Vagina (tissue), 2 donors: ENCODE results near the gene MMD2. TPM values are rescaled to one million over a fixed set of nuclear protein-coding genes. Genes with fewer than 3 reads are reported as not detected.

ENCODE experiments used
- DNase-seq, 2 donors: peaks; one replicate each; pipeline ENCODE4 v3.0.0-alpha.2; 2017; ENCODE audit errors: extremely low spot score in 2 of 2
- H3K27ac ChIP-seq: fragments of 200-600 bp; sonication (generic); one replicate; pipeline ENCODE4 v1.5.1; 2019
- H3K27me3 ChIP-seq: fragments of 200-600 bp; sonication (generic); one replicate; pipeline ENCODE4 v1.5.1; 2019
- H3K36me3 ChIP-seq, 2 donors: fragments of 200-600 bp; sonication (generic); one replicate each; pipeline ENCODE4 v1.5.1; 2017 to 2019
- H3K4me1 ChIP-seq: fragments of 200-600 bp; sonication (generic); one replicate; pipeline ENCODE4 v1.5.1; 2019
- H3K4me3 ChIP-seq, 2 donors: fragments of 200-600 bp; sonication (generic); 1 replicate in 1 of 2; 2 replicates in 1 of 2; pipeline ENCODE4 v1.5.1; 2016 to 2019
- H3K9me3 ChIP-seq: fragments of 200-600 bp; sonication (generic); one replicate; pipeline ENCODE4 v1.5.1; 2019
- CTCF ChIP-seq, 3 experiments: fragments of 450-650 bp in 2 of 3; fragments of 200-600 bp in 1 of 3; sonication (generic) in 1 of 3; IDR thresholded peaks; one replicate each; pipeline ENCODE4 v1.5.1; 2017 to 2019; ENCODE audit warnings: antibody characterized with exemption in 3 of 3, mild to moderate bottlenecking in 2 of 3, moderate library complexity in 2 of 3
- POLR2A ChIP-seq, 2 donors: fragments of 450-650 bp; IDR thresholded peaks; one replicate each; pipeline ENCODE4 v1.6.1; 2017; ENCODE audit warnings: antibody characterized with exemption in 2 of 2, mild to moderate bottlenecking in 2 of 2, moderate library complexity in 2 of 2
- POLR2AphosphoS5 ChIP-seq, 2 donors: sonication (generic); formaldehyde crosslinking; IDR thresholded peaks; one replicate each; pipeline ENCODE4 v1.9.0; 2017; ENCODE audit warnings: antibody characterized with exemption in 2 of 2, mild to moderate bottlenecking in 2 of 2, low read depth in 1 of 2; ENCODE audit not compliant: insufficient read depth in 1 of 2
- intact Hi-C: fragments of 100-400 bp; cut with DNase I; formaldehyde crosslinking; loops from one replicate; pipeline ENCODE4 v1.15.1; 2023
- total RNA-seq: library from RNA; depleted of rRNA; stranded (reverse); fragments of >200 nt; gene quantifications from one replicate; pipeline ENCODE4 v1.2.3, GENCODE V29; 2016

MMD2 gene
- total RNA-seq, 1 donor from 2014 or later: not detected

GRCh38 chr7:4999369-4999950, 40.5 kb upstream of the MMD2 start:
- H3K36me3 ChIP-seq: peaks cover 0 to 10% of the 10 kb centered on the region in 2 donors
- no peaks in the 10 kb centered on the region for H3K9me3 ChIP-seq
- intact Hi-C loops: no loop called here
- no peak for DNase-seq
- TF ChIP-seq CTCF (IDR thresholded peaks at IDR 0.05) (no peak), POLR2AphosphoS5 (IDR thresholded peaks at IDR 0.05; ENCODE audit: insufficient read depth in 1 of 2, low read depth in 1 of 2) (no peak), POLR2A (IDR thresholded peaks at IDR 0.05) (no peak)
- no peak overlapping the region for H3K4me3 ChIP-seq
- no peaks in the 10 kb centered on the region for H3K27me3 ChIP-seq
- H3K27ac ChIP-seq: no peak overlapping the region
- H3K4me1 ChIP-seq: no peaks in the 10 kb centered on the region

- no peak overlapping the region for H3K4me3 ChIP-seq
- peaks cover 0 to 15% of the 10 kb centered on the region in 2 donors for H3K36me3 ChIP-seq
- intact Hi-C loops: no loop called here
- no peaks in the 10 kb centered on the region for H3K4me1 ChIP-seq
- no peak for TF ChIP-seq POLR2A (IDR thresholded peaks at IDR 0.05)
- TF ChIP-seq POLR2AphosphoS5 (IDR thresholded peaks at IDR 0.05; ENCODE audit: insufficient read depth in 1 of 2, low read depth in 1 of 2): no peak
- TF ChIP-seq CTCF (IDR thresholded peaks at IDR 0.05): no peak
- DNase-seq: no peak
- H3K9me3 ChIP-seq: no peaks in the 10 kb centered on the region
- H3K27ac ChIP-seq: no peak overlapping the region
- H3K27me3 ChIP-seq: no peaks in the 10 kb centered on the region
These were observed 39.9 kb upstream of the MMD2 start for GRCh38 chr7:4998910-4999309.

GRCh38 chr7:4998244-4998643, 39.3 kb upstream of the MMD2 start:
- Histone ChIP-seq H3K27ac (no peak overlapping the region), H3K4me3 (no peak overlapping the region), H3K9me3 (no peaks in the 10 kb centered on the region), H3K36me3 (peaks cover 0 to 16% of the 10 kb centered on the region in 2 donors), H3K27me3 (no peaks in the 10 kb centered on the region), H3K4me1 (no peaks in the 10 kb centered on the region)
- TF ChIP-seq CTCF (IDR thresholded peaks at IDR 0.05): no peak
- TF ChIP-seq POLR2A (IDR thresholded peaks at IDR 0.05): no peak
- TF ChIP-seq POLR2AphosphoS5 (IDR thresholded peaks at IDR 0.05; ENCODE audit: insufficient read depth in 1 of 2, low read depth in 1 of 2): no peak
- intact Hi-C loops: no loop called here
- DNase-seq: no peak

GRCh38 chr7:4996696-4997222, 37.8 kb upstream of the MMD2 start:
- Histone ChIP-seq H3K36me3 (peaks cover 0 to 28% of the 10 kb centered on the region in 2 donors), H3K27ac (no peak overlapping the region), H3K4me3 (no peak overlapping the region), H3K4me1 (no peaks in the 10 kb centered on the region), H3K9me3 (no peaks in the 10 kb centered on the region), H3K27me3 (no peaks in the 10 kb centered on the region)
- DNase-seq: no peak
- intact Hi-C loops: no loop called here
- no peak for TF ChIP-seq CTCF (IDR thresholded peaks at IDR 0.05)
- TF ChIP-seq POLR2AphosphoS5 (IDR thresholded peaks at IDR 0.05; ENCODE audit: insufficient read depth in 1 of 2, low read depth in 1 of 2): no peak
- no peak for TF ChIP-seq POLR2A (IDR thresholded peaks at IDR 0.05)

- intact Hi-C loops: no loop called here
- Histone ChIP-seq H3K9me3 (no peaks in the 10 kb centered on the region), H3K4me1 (no peaks in the 10 kb centered on the region), H3K27me3 (no peaks in the 10 kb centered on the region), H3K36me3 (peaks cover 0 to 37% of the 10 kb centered on the region in 2 donors), H3K4me3 (no peak overlapping the region), H3K27ac (no peak overlapping the region)
- TF ChIP-seq POLR2A (IDR thresholded peaks at IDR 0.05): no peak
- no peak for TF ChIP-seq CTCF (IDR thresholded peaks at IDR 0.05)
- no peak for TF ChIP-seq POLR2AphosphoS5 (IDR thresholded peaks at IDR 0.05; ENCODE audit: insufficient read depth in 1 of 2, low read depth in 1 of 2)
- no peak for DNase-seq
These were observed 36.5 kb upstream of the MMD2 start for GRCh38 chr7:4995429-4995969.
